ENCODE measurements around the gene PTPN2. TPM values are rescaled to one million over a fixed set of nuclear protein-coding genes. Genes with fewer than 3 reads are reported as not detected.

PTPN2 gene
- total RNA-seq, 2 experiments from 2014 or later, result 49.4 to 53.8 TPM

GRCh38 chr18:12786669-12787068, 97.4 kb downstream of the PTPN2 start:
- Mint-ChIP-seq H3K9me3 (no peaks in the 10 kb centered on the region), H3K36me3 (ENCODE audit: low read depth) (peaks cover 34% of the 10 kb centered on the region), H3K27ac (no peak overlapping the region), H3K27me3 (no peaks in the 10 kb centered on the region), H3K4me1 (ENCODE audit: low read depth) (no peaks in the 10 kb centered on the region), H3K4me3 (no peak overlapping the region)
- TF ChIP-seq, protein P1, sequence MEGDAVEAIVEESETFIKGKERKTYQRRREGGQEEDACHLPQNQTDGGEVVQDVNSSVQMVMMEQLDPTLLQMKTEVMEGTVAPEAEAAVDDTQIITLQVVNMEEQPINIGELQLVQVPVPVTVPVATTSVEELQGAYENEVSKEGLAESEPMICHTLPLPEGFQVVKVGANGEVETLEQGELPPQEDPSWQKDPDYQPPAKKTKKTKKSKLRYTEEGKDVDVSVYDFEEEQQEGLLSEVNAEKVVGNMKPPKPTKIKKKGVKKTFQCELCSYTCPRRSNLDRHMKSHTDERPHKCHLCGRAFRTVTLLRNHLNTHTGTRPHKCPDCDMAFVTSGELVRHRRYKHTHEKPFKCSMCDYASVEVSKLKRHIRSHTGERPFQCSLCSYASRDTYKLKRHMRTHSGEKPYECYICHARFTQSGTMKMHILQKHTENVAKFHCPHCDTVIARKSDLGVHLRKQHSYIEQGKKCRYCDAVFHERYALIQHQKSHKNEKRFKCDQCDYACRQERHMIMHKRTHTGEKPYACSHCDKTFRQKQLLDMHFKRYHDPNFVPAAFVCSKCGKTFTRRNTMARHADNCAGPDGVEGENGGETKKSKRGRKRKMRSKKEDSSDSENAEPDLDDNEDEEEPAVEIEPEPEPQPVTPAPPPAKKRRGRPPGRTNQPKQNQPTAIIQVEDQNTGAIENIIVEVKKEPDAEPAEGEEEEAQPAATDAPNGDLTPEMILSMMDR (IDR thresholded peaks at IDR 0.05), result no peak
- ATAC-seq (ENCODE audit: poor library complexity) (no peak), DNase-seq (no peak)
- Histone ChIP-seq H3K4me3 (ENCODE audit: low read length) (no peak overlapping the region), H3K4me1 (ENCODE audit: insufficient read depth, low read length) (no peaks in the 10 kb centered on the region), H3K36me3 (ENCODE audit: insufficient read depth, low read length) (peaks cover 5% of the 10 kb centered on the region), H3K9me3 (ENCODE audit: control insufficient read depth in 1 of 2, insufficient read depth in 1 of 2, low read length in 2 of 2) (no peaks in the 10 kb centered on the region), H3K27me3 (ENCODE audit: control insufficient read depth in 1 of 2, insufficient read depth in 2 of 2, low read length in 2 of 2) (no peaks in the 10 kb centered on the region), H3K27ac (ENCODE audit: low read depth in 1 of 2, low read length in 2 of 2) (no peak overlapping the region)
- intact Hi-C loops (cut with DNase I, micrococcal nuclease), result no loop called here
- ChIA-PET POLR2A (no interaction called here), CTCF (no interaction called here)

GRCh38 chr18:12783524-12783923, 100.5 kb downstream of the PTPN2 start:
- Mint-ChIP-seq H3K9me3 (no peaks in the 10 kb centered on the region), H3K27ac (no peak overlapping the region), H3K4me1 (ENCODE audit: low read depth) (no peaks in the 10 kb centered on the region), H3K27me3 (no peaks in the 10 kb centered on the region), H3K4me3 (no peak overlapping the region), H3K36me3 (ENCODE audit: low read depth) (peaks cover 23% of the 10 kb centered on the region)
- Histone ChIP-seq H3K9me3 (ENCODE audit: control insufficient read depth in 1 of 2, insufficient read depth in 1 of 2, low read length in 2 of 2) (peaks cover 0 to 8% of the 10 kb centered on the region in 2 experiments), H3K27ac (ENCODE audit: low read depth in 1 of 2, low read length in 2 of 2) (no peak overlapping the region), H3K27me3 (ENCODE audit: control insufficient read depth in 1 of 2, insufficient read depth in 2 of 2, low read length in 2 of 2) (no peaks in the 10 kb centered on the region), H3K36me3 (ENCODE audit: insufficient read depth, low read length) (peaks cover 5% of the 10 kb centered on the region), H3K4me1 (ENCODE audit: insufficient read depth, low read length) (no peaks in the 10 kb centered on the region), H3K4me3 (ENCODE audit: low read length) (no peak overlapping the region)
- TF ChIP-seq, protein P1 (IDR thresholded peaks at IDR 0.05), result no peak
- no peak for DNase-seq
- ChIA-PET CTCF (interaction anchor here (0.8 kb wide), 1 partner anchor 9 kb away, joined by 3 read pairs; no protein-coding TSS in a partner anchor), POLR2A (interaction anchor here (0.7 to 1.6 kb wide), 3 partner anchors 8 to 18 kb away, joined by 5 to 7 read pairs (median 6); no protein-coding TSS in a partner anchor)
- intact Hi-C loops (cut with DNase I, micrococcal nuclease), result no loop called here
- no peak for ATAC-seq (ENCODE audit: poor library complexity)

- CTCF ChIA-PET, result no interaction called here
Observed at GRCh38 chr18:12782521-12782920, 101.5 kb downstream of the PTPN2 start.

More at GRCh38 chr18:12782521-12782920, 101.5 kb downstream of the PTPN2 start:
- Histone ChIP-seq H3K4me3 (ENCODE audit: low read length) (no peak overlapping the region), H3K27ac (ENCODE audit: low read depth in 1 of 2, low read length in 2 of 2) (no peak overlapping the region), H3K27me3 (ENCODE audit: control insufficient read depth in 1 of 2, insufficient read depth in 2 of 2, low read length in 2 of 2) (no peaks in the 10 kb centered on the region), H3K36me3 (ENCODE audit: insufficient read depth, low read length) (peaks cover 5% of the 10 kb centered on the region), H3K9me3 (ENCODE audit: control insufficient read depth in 1 of 2, insufficient read depth in 1 of 2, low read length in 2 of 2) (peaks cover 0 to 14% of the 10 kb centered on the region in 2 experiments), H3K4me1 (ENCODE audit: insufficient read depth, low read length) (no peaks in the 10 kb centered on the region)
- ATAC-seq (ENCODE audit: poor library complexity) (no peak), DNase-seq (no peak)
- Mint-ChIP-seq H3K27me3 (no peaks in the 10 kb centered on the region), H3K27ac (no peak overlapping the region), H3K4me3 (no peak overlapping the region), H3K36me3 (ENCODE audit: low read depth) (peaks cover 21% of the 10 kb centered on the region), H3K9me3 (no peaks in the 10 kb centered on the region), H3K4me1 (ENCODE audit: low read depth) (no peaks in the 10 kb centered on the region)
- intact Hi-C loops (cut with DNase I, micrococcal nuclease), result no loop called here
- POLR2A ChIA-PET, result interaction anchor here (1.6 kb wide), 1 partner anchor 19 kb away, joined by 7 read pairs; no protein-coding TSS in a partner anchor
- TF ChIP-seq, protein P1 (IDR thresholded peaks at IDR 0.05), result no peak

Measured in CD4-positive, alpha-beta T cell (primary cell).